DOHH2 (cell line): ENCODE data around the gene NOSTRIN.

Experiments
- H3F3A ChIP-seq: fragments of 200-600 bp; sonication (generic), shearing (Covaris generic); 2 replicates; pipeline ENCODE4 v1.6.0; 2016; ENCODE audit warnings: antibody characterized with exemption, mild to moderate bottlenecking; ENCODE audit not compliant: control insufficient read depth, insufficient read depth
- H3K27ac ChIP-seq: fragments of 200-600 bp; sonication (generic); 2 replicates; pipeline ENCODE4 v1.5.1; 2014; ENCODE audit warnings: low read depth, mild to moderate bottlenecking, low read length, moderate library complexity
- H3K27me3 ChIP-seq: fragments of 200-600 bp; sonication (generic); 2 replicates; pipeline ENCODE4 v1.6.1; 2014; ENCODE audit warnings: mild to moderate bottlenecking, low read length, mixed read lengths; ENCODE audit not compliant: control insufficient read depth
- H3K36me3 ChIP-seq: fragments of 200-600 bp; sonication (generic); 2 replicates; pipeline ENCODE4 v1.6.1; 2014; ENCODE audit warnings: mild to moderate bottlenecking, low read length, moderate library complexity, mixed read lengths; ENCODE audit not compliant: control insufficient read depth
- H3K4me1 ChIP-seq: fragments of 200-600 bp; sonication (generic); 2 replicates; pipeline ENCODE4 v1.6.1; 2014; ENCODE audit warnings: mild to moderate bottlenecking, low read length, mixed read lengths; ENCODE audit not compliant: control insufficient read depth
- H3K4me2 ChIP-seq: fragments of 200-600 bp; sonication (generic); 2 replicates; pipeline ENCODE4 v1.6.0; 2014; ENCODE audit warnings: mild to moderate bottlenecking, low read length, moderate library complexity
- H3K4me3 ChIP-seq: fragments of 200-600 bp; sonication (generic); 2 replicates; pipeline ENCODE4 v1.5.1; 2014; ENCODE audit warnings: mild to moderate bottlenecking, low read length, mixed read lengths
- H3K79me2 ChIP-seq: fragments of 200-600 bp; sonication (generic); 2 replicates; pipeline ENCODE4 v1.6.1; 2014; ENCODE audit warnings: mild to moderate bottlenecking, low read length, mixed read lengths; ENCODE audit not compliant: control insufficient read depth
- H3K9me2 ChIP-seq: fragments of 200-600 bp; sonication (generic); replicated peaks from 2 replicates; pipeline ENCODE4 v1.6.1; 2014; ENCODE audit warnings: mild to moderate bottlenecking, low read length, mixed read lengths; ENCODE audit not compliant: control insufficient read depth
- H3K9me3 ChIP-seq: fragments of 200-600 bp; sonication (generic); 2 replicates; pipeline ENCODE4 v1.6.1; 2014; ENCODE audit warnings: antibody characterized with exemption, low read length, mixed read lengths; ENCODE audit not compliant: control insufficient read depth, insufficient read depth
- H4K20me1 ChIP-seq: fragments of 200-600 bp; sonication (generic); 2 replicates; pipeline ENCODE4 v1.6.0; 2014; ENCODE audit warnings: low read depth, mild to moderate bottlenecking, antibody characterized with exemption, low read length, moderate library complexity; ENCODE audit not compliant: control insufficient read depth, insufficient read depth
- CTCF ChIP-seq: fragments of 200-600 bp; sonication (generic); IDR thresholded peaks from one replicate; pipeline ENCODE4 v1.5.1; 2014; ENCODE audit warnings: antibody characterized with exemption, mild to moderate bottlenecking, low read depth, low read length; ENCODE audit not compliant: poor library complexity, severe bottlenecking
- EZH2phosphoT487 ChIP-seq: fragments of 200-600 bp; sonication (generic); IDR thresholded peaks from 2 replicates; pipeline ENCODE4 v1.6.1; 2017; ENCODE audit warnings: borderline replicate concordance, mild to moderate bottlenecking, antibody characterized with exemption, low read length, moderate library complexity, mixed read lengths

Gene NOSTRIN

DNA sequence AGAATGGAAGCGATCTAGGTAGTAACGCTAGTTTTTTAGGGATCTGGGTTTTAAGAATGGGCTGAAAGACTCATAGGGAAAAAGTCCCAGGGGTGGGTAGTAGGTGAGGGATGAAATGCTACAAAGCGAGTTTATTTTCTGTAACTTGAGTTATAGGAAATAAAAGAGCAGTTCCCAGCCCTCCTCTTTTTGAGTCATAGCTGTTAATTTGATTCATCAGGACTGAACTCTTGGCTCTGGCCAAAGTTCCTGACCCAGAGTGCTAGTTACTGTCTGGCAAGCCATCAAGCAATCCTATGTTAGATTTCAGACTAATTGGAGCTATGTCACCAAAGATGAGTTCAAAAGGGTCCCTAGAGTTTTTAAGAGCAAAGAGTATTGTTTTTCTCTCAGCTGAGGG, 17.4 kb upstream of the NOSTRIN start:
- no peaks in the 10 kb centered on the region for H3K9me2 ChIP-seq
- H3K9me3 ChIP-seq = no peaks in the 10 kb centered on the region
- TF ChIP-seq EZH2phosphoT487 = no peak
- no peaks in the 10 kb centered on the region for H3K4me1 ChIP-seq
- no peaks in the 10 kb centered on the region for H3K36me3 ChIP-seq
- no peak overlapping the region for H3K4me3 ChIP-seq
- no peak overlapping the region for H3K27ac ChIP-seq
- H3K4me2 ChIP-seq = no peak overlapping the region
- H3K27me3 ChIP-seq = no peaks in the 10 kb centered on the region
- H4K20me1 ChIP-seq = no peaks in the 10 kb centered on the region
- no peaks in the 10 kb centered on the region for H3F3A ChIP-seq
- H3K79me2 ChIP-seq = no peaks in the 10 kb centered on the region

GRCh38 chr2:168787098-168787781, 15.2 kb upstream of the NOSTRIN start:
- Histone ChIP-seq H3K27ac (no peak overlapping the region), H3K4me3 (no peak overlapping the region), H4K20me1 (no peaks in the 10 kb centered on the region), H3K9me2 (no peaks in the 10 kb centered on the region), H3K9me3 (no peaks in the 10 kb centered on the region), H3K4me2 (no peak overlapping the region), H3K36me3 (no peaks in the 10 kb centered on the region), H3K79me2 (no peaks in the 10 kb centered on the region), H3F3A (no peaks in the 10 kb centered on the region), H3K27me3 (no peaks in the 10 kb centered on the region), H3K4me1 (no peaks in the 10 kb centered on the region)
- no peak for TF ChIP-seq CTCF
- no peak for TF ChIP-seq EZH2phosphoT487

DNA sequence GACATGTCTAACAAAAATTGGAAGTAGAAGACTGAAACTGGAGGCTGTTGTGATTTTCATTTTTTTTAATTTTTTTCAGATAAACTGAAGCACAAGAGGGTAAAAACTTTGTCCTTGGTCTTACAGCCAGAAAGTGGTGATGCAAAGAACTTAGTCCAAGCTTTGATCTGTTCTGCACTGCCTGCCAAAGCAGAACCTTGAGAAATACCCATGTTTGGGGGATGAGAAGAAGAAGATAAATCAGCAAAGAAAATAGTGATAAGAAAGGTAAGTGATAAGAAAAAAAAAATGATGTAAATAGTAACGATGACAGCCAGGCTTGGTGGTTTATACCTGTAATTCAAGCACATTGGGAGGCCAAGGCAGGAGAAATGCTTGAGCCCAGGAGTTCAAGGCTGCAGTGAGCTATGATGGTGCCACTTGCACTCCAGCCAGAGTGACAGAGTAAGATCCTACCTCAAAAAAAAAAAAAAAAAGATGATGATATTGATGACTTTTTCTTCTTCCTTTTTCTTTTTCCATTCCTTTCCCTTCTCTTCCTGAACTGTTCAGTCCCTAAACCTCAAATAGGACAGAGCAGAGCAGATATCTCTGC, 14.6 kb upstream of the NOSTRIN start:
- Histone ChIP-seq H3K36me3 (no peaks in the 10 kb centered on the region), H3K4me1 (no peaks in the 10 kb centered on the region), H3K4me2 (no peak overlapping the region), H4K20me1 (no peaks in the 10 kb centered on the region), H3K27ac (no peak overlapping the region), H3K4me3 (no peak overlapping the region), H3K9me3 (no peaks in the 10 kb centered on the region), H3K27me3 (no peaks in the 10 kb centered on the region), H3K9me2 (no peaks in the 10 kb centered on the region), H3F3A (no peaks in the 10 kb centered on the region), H3K79me2 (no peaks in the 10 kb centered on the region)
- no peak for TF ChIP-seq CTCF

GRCh38 chr2:168789776-168790175, 12.7 kb upstream of the NOSTRIN start:
- H3K36me3 ChIP-seq = no peaks in the 10 kb centered on the region
- no peaks in the 10 kb centered on the region for H3K4me1 ChIP-seq
- no peaks in the 10 kb centered on the region for H3K27me3 ChIP-seq
- H3K4me2 ChIP-seq = no peak overlapping the region
- H3K79me2 ChIP-seq = no peaks in the 10 kb centered on the region
- H3K9me2 ChIP-seq = no peaks in the 10 kb centered on the region
- H4K20me1 ChIP-seq = no peaks in the 10 kb centered on the region
- H3K27ac ChIP-seq = no peak overlapping the region
- H3K9me3 ChIP-seq = no peaks in the 10 kb centered on the region
- TF ChIP-seq CTCF = no peak
- TF ChIP-seq EZH2phosphoT487 = no peak
- no peak overlapping the region for H3K4me3 ChIP-seq
- H3F3A ChIP-seq = no peaks in the 10 kb centered on the region
